NCI-H510A treated with DMSO at 0.1 percent for 48 hours (cell line): ENCODE measurements around the gene XKR7.
"Not testable (repeated sequence)": the region's sequence is repeated elsewhere in the genome, so short reads cannot be mapped to it uniquely, and the experiment has no call there.

Experiments
- DNase-seq: peaks from one replicate; lab custom pipeline; 2025; lab: John Stamatoyannopoulos, UW

Gene XKR7

DNA sequence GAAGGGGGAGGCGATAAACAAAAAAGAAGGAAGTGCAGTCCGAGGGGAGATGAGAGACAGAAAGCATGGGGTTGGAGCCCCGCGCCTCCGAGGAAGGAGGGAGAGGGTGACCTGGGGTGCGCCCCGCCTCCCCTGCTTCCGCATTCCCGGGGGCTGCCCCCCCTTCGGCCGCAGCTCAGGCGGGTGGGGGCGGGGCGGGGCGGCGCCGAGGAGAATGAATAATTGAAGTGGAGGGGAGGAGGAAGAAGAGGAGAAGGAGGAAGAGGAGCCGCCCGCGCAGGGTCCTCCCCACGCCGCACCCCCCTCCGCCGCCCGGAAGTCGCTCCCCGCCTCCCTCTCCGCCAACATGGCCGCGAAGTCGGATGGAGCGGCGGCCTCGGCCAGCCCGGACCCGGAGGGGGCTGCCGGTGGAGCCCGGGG, at the start of gene XKR7:
XKR7 (plus strand) TSS at position 322 of the 420 bp plus-strand sequence; CDS start at position 347, 25 bp downstream.
- peak; percentile 73 for DNase-seq

- DNase-seq: no peak
Measured at GRCh38 chr20:31918466-31919105, 49.4 kb upstream of the XKR7 start.

- no peak for DNase-seq
Measured at GRCh38 chr20:31919410-31920155, 48.4 kb upstream of the XKR7 start.

GRCh38 chr20:31920275-31920855, 47.6 kb upstream of the XKR7 start:
- no peak for DNase-seq

DNA sequence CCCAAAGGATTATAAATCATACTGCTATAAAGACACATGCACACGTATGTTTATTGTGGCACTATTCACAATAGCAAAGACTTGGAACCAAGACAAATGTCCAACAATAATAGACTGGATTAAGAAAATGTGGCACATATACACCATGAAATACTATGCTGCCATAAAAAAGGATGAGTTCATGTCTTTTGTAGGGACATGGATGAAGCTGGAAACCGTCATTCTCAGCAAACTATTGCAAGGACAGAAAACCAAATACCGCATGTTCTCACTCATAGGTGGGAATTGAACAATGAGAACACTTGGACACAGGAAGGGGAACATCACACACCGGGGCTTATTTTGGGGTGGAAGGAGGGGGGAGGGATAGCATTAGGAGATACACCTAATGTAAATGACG, 46.5 kb upstream of the XKR7 start:
- DNase-seq: not testable (repeated sequence)

DNA sequence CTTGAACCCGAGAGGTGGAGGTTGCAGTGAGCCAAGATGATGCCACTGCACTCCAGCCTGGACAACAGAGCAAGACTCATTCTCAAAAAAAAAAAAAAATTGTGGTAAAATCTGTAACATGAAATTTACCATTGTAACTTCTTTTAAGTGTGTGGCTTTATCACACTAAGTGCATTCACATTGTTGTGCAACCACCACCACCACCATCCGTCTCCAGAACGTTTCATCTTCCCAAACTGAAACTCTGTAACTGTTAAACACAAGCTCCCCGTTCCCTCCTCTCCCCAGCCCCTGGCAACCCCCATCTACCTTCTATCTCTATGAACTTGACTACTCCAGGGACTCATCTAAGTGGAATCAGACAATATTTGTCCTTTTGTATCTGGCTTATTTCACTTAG, 45.8 kb upstream of the XKR7 start:
- no peak for DNase-seq

DNA sequence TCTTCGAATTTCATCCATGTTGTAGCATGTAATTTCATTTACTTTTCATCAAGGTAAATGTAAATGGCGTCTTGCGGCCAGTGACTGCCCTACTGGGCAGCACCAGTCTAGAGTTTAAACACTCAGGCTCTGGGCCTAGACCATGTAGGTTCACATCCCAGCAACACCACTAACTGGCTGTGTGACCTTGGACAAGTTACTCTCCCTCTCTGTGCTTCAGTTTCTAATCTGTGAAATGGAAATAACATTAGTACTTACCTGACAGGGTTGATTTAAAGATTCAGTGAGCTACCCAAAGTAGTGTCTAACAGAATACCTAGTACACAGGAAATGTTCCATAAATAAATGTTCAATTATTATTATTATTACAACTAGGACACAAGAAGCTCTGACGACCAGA, 45.4 kb upstream of the XKR7 start:
- DNase-seq: no peak

DNA sequence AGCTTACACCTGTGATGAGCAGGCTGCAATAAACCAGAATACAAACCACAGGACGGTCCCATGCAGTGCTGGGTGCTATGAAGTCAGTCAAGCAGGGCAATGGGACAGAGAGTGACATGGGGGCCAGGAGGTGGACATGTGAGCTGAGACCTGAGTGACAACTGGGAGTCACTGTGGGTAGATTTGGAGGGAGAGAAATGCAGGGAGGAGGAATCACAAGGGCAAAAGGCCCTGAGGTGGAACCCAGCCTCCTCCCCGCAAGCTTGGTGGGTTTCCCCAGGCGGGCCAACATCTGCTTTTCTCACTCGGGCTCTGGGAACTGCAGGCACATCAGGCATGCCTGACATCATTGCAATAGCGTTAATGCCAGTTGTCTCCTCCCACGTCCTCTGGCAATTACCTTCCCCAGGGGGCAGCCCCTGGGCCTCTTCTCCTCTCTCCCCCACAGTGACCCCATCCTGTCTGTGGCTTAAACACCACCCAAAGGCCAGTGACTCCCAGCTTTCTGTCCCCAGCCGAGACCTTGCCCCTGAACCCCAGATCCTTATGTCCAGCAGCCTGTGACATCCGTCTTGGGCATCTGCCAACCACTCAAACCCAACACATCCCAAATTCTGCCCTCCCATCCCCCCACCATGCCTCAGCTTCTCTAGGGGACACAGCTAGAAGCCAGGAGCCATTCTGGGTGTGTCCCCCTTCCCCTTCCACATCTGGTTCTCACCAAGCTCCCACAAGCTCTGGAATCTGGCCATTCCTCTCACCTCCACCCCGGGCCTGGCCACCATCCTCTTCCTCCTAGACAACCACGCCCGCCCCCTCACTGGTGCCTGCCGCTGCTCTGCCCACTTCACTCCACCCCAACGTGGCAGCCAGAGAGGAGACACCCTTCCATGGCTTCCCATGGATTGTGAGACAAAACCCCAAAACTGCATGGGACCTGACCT, 44.3 kb upstream of the XKR7 start:
- DNase-seq: no peak

- no peak for DNase-seq
Measured at GRCh38 chr20:31924561-31924960, 43.4 kb upstream of the XKR7 start.

DNA sequence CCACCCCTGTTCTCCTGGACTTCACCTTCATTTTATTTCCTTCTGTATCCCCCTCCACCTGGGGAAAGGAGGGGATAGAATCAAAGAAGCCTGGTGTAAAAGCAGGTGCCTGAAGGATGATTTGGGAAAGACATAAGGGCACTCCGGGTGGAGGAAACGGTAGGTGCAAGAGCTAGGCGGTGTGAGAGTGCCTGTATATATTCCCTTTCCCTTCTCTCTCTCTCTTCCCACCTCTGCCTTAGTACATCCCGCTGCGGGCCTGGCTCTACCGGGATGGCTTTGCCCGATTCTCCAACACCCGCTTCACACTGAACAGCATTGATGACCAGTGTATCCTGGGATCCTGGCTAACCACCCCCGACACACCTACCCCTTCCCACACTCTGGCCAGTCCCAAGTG, 42.3 kb upstream of the XKR7 start:
- DNase-seq: no peak

GRCh38 chr20:31926493-31926892, 41.5 kb upstream of the XKR7 start:
- no peak for DNase-seq

- no peak for DNase-seq
Measured at GRCh38 chr20:31927627-31928159, 40.3 kb upstream of the XKR7 start.

DNA sequence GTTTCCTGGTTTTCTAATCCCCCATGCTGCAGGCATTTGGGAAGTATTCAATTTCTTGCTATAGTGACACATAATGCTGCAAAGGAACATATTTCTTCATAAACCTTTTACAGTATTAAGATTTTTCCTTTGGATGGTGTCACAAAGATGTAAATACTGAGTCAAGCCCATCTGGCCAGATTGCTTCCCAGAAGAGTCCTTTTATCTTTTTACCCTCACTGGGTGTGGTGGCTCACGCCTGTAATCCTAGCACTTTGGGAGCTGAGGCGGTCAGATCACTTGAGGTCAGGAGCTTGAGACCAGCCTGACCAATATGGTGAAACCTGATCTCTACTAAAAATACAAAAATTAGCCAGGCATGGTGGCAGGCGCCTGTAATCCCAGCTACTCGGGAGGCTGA, 38.3 kb upstream of the XKR7 start:
- DNase-seq: not testable (repeated sequence)

- DNase-seq: no peak
Measured at GRCh38 chr20:31930779-31931178, 37.2 kb upstream of the XKR7 start.

GRCh38 chr20:31933698-31934097, 34.3 kb upstream of the XKR7 start:
- DNase-seq: no peak

DNA sequence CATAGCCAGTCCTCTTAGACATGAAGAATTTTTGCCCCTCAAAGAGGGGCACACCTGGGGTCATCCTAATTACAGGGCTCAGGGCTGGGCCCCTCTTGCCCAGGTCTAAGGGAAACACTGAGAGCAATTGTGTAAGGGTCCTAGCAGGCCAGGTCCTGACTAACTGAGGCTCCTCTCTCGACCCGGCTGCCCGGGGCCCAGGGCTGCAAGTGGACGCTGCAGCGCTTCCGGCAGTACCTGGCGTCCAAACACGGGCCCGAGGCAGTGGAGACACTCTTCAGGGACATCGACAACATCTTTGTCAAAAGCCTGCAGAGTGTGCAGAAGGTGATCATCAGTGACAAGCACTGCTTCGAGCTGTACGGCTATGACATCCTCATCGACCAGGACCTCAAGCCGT, 33.5 kb upstream of the XKR7 start:
- DNase-seq: no peak

DNA sequence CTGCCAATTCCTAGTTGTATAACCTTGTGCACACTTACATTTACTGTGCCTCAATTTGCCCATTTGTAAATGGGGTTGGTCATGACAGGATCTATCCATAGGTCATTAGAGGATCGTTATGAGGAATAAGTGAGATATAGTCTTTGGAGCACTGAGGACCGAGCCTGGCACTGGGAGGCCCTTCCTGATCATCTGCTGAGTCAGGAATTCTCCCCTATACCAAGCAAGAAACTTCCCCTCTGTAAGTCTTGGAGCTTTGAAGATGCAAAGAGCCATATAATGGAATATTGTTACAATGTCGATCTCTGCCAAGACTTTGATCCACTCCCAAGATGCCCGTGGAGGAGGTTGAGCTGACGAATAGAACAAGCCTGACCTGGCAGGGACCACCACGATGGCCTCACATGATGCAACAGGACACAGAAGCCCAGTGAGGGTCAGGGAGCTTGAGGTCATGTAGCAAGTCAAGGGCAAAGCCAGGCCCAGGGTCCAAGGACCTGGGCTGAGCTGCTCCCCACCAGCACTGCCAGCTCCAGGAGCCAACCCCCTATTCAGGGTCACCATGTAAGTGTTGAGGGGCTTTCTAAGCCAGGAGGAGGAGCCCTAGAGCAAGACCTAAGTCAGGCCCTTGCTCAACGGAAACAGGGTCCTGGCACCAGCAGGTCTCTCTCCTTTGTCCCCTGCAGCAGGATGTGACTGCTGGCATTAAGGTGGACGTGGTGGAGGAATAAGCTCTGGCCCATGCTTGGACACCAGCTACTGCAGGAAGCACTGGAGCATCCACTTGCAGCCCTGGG, 32.8 kb upstream of the XKR7 start:
- DNase-seq: no peak

DNA sequence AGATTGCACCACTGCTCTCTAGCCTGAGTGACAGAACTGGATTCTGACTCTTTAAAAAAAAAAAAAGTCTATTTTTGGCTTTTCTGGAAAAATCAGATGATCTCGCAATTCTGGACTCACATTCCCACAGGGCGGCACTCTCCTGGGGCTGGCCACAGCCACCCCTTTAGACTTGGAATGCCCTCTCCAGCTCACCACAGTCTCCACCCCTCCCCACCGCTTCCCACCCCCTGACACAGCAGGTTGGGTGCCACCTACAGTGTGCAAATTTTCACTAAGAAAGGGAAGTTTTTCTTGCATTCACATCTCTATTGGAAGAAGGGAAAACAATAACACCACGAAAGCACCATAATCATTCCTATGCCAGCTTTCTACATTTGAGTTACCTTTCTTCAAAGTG, 31.5 kb upstream of the XKR7 start:
- DNase-seq: no peak

DNA sequence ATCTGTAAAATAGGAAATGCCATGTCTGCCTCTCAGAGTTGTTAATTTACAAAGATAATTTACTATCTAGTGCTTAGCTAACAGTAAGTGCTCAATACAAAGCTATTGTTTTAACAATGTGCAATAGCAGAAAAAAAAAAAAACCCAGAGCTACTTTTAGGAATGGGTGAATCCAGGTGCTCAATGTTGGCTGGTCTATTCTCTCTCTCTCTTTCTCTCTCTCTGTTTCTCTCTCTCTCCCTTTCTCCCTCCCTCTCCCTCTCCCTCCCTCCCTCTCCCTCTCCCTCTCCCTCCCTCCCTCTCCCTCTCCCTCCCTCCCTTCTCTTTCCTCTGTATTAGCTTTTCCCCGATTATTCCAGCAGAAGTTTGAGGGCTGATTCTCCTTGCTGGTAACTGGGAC, 30.1 kb upstream of the XKR7 start:
- DNase-seq: no peak

GRCh38 chr20:31939661-31940060, 28.3 kb upstream of the XKR7 start:
- DNase-seq: no peak

DNA sequence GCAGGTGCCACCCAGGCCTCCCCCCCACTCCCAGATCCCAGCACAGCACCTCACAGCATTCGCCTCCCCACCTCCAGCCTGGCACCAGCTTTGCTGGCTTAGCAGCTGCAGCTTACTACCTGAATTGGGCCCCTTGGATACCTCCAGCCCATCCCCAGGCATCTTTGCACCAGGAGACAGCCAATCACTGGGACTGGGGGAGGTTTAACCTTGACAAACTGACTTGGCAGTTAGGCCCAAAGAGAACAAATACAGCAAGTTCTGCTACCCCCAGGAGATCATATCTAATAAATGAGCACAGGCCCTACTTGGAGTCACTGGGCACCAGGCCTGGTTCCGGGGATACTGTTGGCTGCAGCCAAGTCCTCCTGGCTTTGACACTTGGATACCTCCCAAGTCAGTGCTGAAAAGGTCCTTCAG, 24.9 kb upstream of the XKR7 start:
- no peak for DNase-seq
